Activated T-cell treated with anti-CD3 and anti-CD28 coated beads for 48 hours (primary cell): Measurements from ENCODE around the gene XYLT1.
"Not testable (repeated sequence)": the region's sequence is repeated elsewhere in the genome, so short reads cannot be mapped to it uniquely, and the experiment has no call there.

Source experiments
- DNase-seq: peaks from one replicate; pipeline ENCODE4 v3.0.0-alpha.2; 2020; ENCODE audit warnings: low read depth

XYLT1 gene

GRCh38 chr16:17491140-17491662 lies 20.4 kb upstream of the XYLT1 start:
- DNase-seq: no peak

- no peak for DNase-seq
Observed at GRCh38 chr16:17488506-17488905, 17.7 kb upstream of the XYLT1 start.

GRCh38 chr16:17483351-17483750 lies 12.6 kb upstream of the XYLT1 start:
- DNase-seq: no peak

- not testable (repeated sequence) for DNase-seq
Observed at GRCh38 chr16:17482341-17482740, 11.6 kb upstream of the XYLT1 start.

GRCh38 chr16:17481736-17482135 lies 11.0 kb upstream of the XYLT1 start:
- no peak for DNase-seq

GRCh38 chr16:17477260-17477545 lies 6.4 kb upstream of the XYLT1 start:
- not testable (repeated sequence) for DNase-seq

GRCh38 chr16:17476414-17477259 lies 5.9 kb upstream of the XYLT1 start:
- no peak for DNase-seq

- no peak for DNase-seq
Observed at GRCh38 chr16:17475104-17475503, 4.3 kb upstream of the XYLT1 start.

GRCh38 chr16:17474572-17474971 lies 3.8 kb upstream of the XYLT1 start:
- no peak for DNase-seq

GRCh38 chr16:17474037-17474436 lies 3.3 kb upstream of the XYLT1 start:
- no peak for DNase-seq

GRCh38 chr16:17471719-17472461 lies 1.1 kb upstream of the XYLT1 start:
- no peak for DNase-seq

- DNase-seq: peak; percentile 17
Observed at GRCh38 chr16:17470182-17470907, 415 bp downstream of the XYLT1 start.

GRCh38 chr16:17469741-17470181 lies 999 bp downstream of the XYLT1 start:
- peak; percentile 30 for DNase-seq

- DNase-seq: no peak
Observed at GRCh38 chr16:17469011-17469740, 1.6 kb downstream of the XYLT1 start.

GRCh38 chr16:17468611-17469010 lies 2.1 kb downstream of the XYLT1 start:
- DNase-seq: no peak

- DNase-seq: no peak
Observed at GRCh38 chr16:17467923-17468540, 2.7 kb downstream of the XYLT1 start.

- DNase-seq: no peak
Observed at GRCh38 chr16:17466876-17467275, 3.9 kb downstream of the XYLT1 start.

- no peak for DNase-seq
Observed at GRCh38 chr16:17465460-17465859, 5.3 kb downstream of the XYLT1 start.

- DNase-seq: no peak
Observed at GRCh38 chr16:17463335-17463734, 7.4 kb downstream of the XYLT1 start.

- DNase-seq: no peak
Observed at GRCh38 chr16:17461951-17462729, 8.6 kb downstream of the XYLT1 start.

GRCh38 chr16:17460890-17461289 lies 9.9 kb downstream of the XYLT1 start:
- no peak for DNase-seq
